Activated CD8-positive, alpha-beta memory T cell treated with anti-CD3 and anti-CD28 coated beads for 36 hours (primary cell): Measurements from ENCODE around the gene CEP170B. TPM values are rescaled to one million over a fixed set of nuclear protein-coding genes. Genes with fewer than 3 reads are reported as not detected.
"Not testable (repeated sequence)": the region's sequence is repeated elsewhere in the genome, so short reads cannot be mapped to it uniquely, and the experiment has no call there.

ENCODE experiments used
- CTCF ChIA-PET: fragments of 350-600 bp; sonication (Branson Sonifier 250); formaldehyde crosslinking; loops from one replicate; lab custom pipeline; 2021; ENCODE audit warnings: antibody characterized with exemption; lab: Charles Lee
- POLR2A ChIA-PET: fragments of 350-600 bp; sonication (Branson Sonifier 250); formaldehyde crosslinking; loops from one replicate; lab custom pipeline; 2021; ENCODE audit warnings: antibody characterized with exemption; lab: Charles Lee
- total RNA-seq, 2 experiments: library from RNA; stranded (reverse); gene quantifications; one replicate each; pipeline ENCODE4 v1.2.3, GENCODE V29; 2021

CEP170B gene
- total RNA-seq, 2 experiments from 2014 or later = 7.7 to 7.8 TPM

DNA sequence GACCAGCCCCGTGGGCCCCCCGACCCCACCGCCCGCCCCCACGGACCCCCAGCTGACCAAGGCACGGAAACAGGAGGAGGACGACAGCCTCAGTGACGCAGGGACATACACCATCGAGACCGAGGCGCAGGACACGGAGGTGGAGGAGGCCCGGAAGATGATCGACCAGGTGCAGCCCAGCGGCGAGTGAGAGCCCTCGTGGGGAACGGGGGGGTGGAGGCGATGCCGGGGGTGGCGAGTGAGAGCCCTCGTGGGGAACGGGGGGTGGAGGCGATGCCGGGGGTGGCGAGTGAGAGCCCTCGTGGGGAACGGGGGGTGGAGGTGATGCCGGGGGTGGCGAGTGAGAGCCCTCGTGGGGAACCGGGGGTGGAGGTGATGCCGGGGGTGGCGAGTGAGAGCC, 19.3 kb downstream of the CEP170B start:
- POLR2A ChIA-PET, CTCF ChIA-PET: not testable (repeated sequence)

DNA sequence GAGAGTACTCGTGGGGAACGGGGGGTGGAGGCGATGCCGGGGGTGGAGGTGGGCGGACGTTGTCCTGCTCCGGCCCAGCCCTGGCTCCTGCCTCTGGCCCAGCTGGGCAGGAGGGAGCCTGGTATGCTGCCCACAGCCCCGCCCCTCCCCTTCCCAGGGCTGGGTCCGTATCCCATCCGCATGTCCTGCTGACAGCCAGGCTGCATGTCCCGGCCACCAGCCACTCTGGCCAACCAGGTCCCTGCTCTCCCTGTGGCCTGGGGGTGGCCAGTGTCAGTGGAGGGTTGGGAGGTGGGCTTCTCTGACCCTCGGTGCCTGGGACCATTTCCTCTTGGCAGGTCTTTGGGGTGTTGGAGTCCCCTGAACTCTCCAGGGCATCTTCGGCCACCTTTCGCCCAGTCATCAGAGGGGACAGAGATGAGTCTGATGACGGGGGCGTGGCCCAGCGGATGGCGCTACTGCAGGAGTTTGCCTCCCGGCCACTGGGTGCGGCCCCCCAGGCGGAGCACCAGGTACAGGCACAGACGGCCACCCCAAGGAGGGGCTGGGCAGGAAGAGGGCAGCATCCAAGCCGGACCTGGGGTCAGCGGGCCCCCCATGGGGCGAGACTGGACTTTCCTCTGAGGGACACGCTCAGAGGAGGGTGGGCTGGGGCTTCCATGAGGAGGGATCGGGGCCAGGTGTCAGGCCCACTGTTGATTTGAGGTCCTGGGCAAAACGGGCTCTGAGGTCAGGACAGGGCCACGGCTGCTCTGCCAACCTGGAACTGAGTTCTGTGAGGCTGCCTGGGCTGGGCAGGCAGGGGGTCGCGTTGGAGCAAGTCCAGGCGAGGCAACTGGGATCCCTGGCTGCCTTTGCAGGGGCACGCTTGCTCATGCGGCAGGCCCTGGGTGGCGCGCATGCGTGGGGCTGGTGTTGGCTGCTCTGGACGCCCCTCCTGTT, 20.2 kb downstream of the CEP170B start:
- ChIA-PET CTCF (no interaction called here), POLR2A (no interaction called here)

DNA sequence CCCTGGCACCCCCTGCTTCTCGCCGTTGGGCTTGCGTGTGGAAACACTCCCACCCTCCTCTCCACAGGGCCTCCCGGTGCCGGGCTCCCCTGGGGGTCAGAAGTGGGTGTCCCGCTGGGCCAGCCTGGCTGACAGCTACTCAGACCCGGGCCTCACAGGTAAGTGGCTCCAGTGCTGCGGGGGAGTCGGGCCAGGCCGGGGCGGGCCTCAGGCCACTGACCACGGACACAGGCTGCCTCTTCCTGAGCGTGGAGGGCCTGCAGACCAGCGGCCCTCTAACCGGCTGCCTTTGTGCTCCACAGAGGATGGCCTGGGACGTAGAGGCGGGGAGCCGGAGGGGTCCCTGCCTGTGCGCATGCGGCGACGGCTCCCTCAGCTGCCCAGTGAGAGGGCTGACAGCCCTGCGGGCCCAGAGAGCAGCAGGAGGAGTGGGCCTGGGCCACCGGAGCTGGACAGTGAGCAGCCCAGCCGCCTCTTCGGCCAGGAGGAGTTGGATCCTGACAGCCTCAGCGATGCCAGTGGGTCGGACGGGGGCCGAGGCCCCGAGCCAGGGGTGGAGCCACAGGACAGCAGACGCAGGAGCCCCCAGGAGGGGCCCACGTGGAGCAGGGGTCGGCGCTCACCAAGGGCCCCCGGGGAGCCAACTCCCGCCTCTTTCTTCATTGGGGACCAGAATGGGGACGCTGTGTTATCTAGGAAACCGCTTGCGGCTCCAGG, 21.1 kb downstream of the CEP170B start:
- CTCF ChIA-PET = no interaction called here

DNA sequence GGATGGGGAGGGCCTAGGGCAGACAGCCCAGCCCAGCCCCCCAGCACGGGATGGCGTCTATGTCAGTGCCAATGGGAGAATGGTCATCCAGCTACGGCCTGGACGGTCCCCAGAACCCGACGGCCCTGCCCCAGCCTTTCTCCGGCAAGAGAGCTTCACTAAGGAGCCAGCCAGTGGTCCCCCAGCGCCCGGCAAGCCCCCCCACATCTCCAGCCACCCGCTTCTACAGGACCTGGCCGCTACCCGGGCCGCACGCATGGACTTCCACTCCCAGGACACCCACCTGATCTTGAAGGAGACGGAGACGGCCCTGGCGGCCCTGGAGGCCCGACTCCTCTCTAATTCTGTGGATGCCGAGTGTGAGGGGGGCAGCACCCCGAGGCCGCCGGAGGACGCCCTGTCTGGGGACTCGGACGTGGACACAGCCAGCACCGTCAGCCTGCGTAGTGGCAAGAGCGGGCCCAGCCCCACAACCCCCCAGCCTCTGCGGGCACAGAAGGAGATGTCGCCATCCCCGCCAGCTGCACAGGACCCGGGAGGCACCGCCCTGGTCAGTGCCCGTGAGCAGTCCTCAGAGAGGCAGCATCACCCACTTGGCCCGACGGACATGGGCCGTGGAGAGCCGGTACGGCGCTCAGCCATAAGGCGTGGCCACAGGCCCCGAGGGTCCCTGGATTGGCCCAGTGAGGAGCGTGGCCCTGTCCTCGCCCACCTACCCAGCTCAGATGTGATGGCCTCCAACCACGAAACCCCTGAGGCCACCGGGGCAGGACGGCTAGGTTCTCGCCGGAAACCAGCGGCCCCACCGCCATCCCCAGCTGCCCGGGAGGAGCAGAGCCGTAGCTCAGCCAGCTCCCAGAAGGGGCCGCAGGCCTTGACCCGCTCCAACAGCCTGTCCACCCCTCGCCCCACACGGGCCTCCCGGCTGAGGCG, 21.9 kb downstream of the CEP170B start:
- ChIA-PET POLR2A (no interaction called here), CTCF (no interaction called here)

More for the DNA sequence above, 21.1 kb downstream of the CEP170B start:
- POLR2A ChIA-PET = no interaction called here

DNA sequence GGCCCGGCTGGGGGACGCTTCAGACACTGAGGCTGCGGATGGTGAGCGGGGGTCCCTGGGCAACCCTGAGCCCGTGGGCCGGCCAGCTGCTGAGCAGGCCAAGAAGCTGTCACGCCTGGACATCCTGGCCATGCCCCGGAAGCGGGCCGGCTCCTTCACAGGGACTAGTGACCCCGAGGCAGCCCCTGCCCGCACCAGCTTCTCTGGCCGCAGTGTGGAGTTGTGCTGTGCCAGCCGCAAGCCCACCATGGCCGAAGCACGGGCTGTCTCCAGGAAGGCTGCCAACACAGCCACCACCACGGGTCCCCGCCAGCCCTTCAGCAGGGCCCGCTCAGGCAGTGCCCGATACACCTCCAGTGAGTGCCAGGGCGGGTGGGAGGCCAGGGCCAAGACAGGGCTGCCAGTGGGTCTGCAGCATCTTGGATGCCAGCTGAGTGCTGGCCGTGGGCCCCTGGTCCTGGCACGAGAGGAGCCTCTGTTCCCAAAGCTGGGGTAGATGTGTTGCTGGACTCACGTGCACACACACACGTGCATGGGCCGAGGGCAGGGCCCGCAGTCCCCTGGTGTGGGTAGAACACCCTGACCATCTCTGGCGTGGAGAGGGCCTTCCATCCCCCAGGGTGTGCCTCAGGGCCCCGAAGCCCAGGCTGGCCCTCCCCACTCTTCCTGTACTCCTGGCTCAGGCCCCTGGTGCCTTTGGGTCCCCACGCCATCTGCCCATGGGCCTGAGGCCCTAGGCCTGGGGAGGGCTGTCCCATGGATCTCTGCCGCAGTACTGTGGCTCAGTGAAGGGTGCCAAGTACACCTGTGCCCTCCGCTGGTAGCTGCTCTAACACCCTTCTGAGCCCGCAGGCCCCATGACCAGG, 22.8 kb downstream of the CEP170B start:
- CTCF ChIA-PET = no interaction called here
- POLR2A ChIA-PET = no interaction called here

DNA sequence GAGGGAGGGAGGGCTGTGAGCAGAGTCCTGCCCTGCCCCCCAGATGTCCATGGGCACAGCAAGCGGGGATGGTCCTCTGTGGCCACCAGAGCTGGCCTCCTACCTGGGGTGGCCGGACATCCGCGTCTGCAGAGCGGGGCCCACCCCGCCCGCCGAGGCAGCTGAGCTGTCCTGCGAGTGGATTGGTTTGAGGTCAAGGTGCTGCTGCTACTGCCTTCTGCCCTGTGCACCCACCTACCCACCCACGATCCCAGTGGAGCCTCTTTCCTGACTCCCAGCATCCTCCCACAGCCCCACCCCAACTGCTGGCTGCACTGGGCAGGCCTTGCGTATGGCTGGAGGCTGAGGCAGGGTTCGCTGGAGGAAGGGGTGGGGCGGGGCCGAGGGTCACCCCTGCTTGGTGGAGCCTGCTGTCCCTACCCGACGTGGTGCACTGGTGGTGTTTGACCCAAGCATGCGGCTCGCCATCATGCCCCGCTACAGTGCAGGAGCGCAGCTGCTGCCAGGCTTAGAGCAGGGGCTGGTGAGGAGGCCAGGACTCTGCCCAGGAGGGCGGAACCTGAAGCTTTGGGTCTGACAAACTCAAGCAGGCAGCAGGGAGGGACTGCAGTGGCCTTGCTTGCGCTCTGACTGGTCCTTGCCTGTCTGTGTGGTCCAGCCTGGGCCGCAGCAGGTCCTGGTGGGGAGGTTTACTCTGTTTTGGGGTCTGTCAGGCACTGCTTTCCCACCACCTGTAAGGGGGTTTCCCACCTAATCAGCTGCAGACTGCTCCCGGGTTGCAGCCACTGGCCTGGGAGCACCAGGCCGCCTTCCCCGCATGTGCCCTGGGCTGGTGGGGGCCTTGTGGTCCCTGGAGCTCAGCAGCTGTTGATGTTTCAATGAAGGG, 23.7 kb downstream of the CEP170B start:
- ChIA-PET CTCF (interaction anchor here (0.5 kb wide), 1 partner anchor 206 kb away, joined by 4 read pairs; no protein-coding TSS in a partner anchor), POLR2A (no interaction called here)

DNA sequence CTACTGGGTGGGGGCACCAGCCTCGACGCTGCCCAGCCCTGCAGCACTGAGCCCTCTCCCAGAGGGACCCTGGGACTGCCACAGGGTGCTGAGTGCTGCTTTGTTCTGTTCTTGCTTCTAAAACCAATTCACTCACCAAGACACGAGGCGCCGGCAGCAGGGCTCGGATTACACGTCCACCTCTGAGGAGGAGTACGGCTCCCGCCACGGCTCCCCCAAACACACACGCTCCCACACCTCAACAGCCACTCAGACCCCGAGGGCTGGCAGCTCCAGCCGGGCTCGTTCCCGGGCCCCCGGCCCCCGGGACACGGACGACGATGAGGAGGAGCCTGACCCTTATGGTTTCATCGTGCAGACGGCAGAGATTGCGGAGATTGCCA, 24.3 kb downstream of the CEP170B start:
- ChIA-PET CTCF (no interaction called here), POLR2A (no interaction called here)

DNA sequence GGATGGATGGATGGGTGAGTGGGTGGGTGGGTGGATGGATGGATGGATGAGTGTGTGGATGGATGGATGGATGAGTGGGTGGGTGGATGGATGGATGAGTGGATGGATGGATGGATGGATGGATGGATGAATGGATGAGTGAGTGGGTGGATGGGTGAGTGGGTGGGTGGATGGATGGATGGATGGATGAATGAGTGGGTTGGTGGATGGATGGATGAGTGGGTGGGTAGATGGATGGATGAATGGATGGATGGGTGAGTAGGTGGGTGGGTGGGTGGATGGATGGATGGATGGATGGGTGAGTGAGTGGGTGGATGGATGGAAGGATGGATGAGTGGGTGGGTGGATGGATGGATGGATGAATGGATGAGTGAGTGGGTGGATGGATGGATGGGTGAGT, 25.2 kb downstream of the CEP170B start:
- POLR2A ChIA-PET = not testable (repeated sequence)

DNA sequence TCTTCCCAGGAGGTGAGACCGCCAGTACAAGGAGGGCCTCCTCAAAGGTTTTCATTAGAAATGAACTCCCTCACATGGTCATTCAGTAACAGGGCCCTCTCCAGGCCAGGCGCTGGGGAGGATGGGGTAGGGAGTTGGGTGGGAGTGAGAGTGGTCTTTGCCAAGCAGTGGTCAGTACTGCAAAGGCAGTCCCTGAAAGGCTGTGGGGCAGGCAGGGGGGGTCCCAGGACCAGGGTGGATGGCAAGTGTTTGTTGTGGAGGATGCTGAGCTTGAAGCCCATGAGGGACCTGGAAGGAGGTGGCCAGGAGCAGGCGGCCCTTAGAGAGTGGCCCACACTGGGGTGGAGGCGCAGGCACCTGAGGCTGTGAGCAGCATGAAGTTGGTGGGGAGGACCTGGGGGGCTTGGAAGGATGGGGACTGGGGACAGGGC, 26.1 kb downstream of the CEP170B start:
- POLR2A ChIA-PET = no interaction called here
- CTCF ChIA-PET = no interaction called here

More for the DNA sequence above, 25.2 kb downstream of the CEP170B start:
- CTCF ChIA-PET = not testable (repeated sequence)

DNA sequence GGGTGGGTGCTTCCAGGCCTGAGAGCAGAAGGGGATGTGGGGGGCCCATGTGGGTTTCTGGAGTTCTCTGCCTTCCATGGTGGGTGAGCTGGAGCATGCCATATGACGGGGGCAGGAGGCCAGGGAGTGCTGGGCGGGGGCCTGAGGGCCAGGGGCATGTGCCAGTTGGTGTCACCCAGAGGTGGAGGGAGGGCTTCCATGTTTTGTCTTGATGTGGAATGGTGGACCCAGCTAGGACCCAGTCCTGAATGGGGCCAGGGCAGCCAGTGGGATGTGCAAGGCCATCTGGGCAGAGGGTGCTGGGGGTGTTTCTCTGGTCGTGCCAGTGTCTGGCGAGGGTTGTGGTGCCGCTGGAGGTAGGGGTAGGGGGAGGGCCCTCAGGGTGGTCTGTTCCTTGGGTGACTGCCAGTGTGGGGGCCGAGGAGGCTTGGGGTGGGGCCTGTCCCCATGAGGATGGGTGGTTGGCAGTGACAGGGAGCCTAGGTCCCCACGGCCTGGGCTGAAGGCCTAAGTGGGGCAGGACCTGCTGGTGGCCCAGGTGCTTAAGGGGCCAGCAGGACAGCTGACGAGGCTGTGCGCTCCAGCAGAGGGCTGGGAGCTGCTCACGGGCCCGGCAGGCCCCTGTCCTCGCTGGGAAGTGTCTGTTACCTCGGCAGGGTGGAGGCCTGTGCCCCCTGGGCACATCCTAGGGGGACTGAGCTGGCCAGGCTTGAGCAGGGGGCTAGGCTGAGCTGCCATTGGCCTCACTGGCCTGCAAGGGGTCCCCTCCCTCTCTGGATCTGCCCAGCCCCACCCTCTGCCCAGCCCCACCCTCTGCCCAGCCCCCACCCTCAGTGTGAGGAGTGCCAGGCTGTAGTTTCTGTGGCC, 26.8 kb downstream of the CEP170B start:
- ChIA-PET POLR2A (no interaction called here), CTCF (no interaction called here)

DNA sequence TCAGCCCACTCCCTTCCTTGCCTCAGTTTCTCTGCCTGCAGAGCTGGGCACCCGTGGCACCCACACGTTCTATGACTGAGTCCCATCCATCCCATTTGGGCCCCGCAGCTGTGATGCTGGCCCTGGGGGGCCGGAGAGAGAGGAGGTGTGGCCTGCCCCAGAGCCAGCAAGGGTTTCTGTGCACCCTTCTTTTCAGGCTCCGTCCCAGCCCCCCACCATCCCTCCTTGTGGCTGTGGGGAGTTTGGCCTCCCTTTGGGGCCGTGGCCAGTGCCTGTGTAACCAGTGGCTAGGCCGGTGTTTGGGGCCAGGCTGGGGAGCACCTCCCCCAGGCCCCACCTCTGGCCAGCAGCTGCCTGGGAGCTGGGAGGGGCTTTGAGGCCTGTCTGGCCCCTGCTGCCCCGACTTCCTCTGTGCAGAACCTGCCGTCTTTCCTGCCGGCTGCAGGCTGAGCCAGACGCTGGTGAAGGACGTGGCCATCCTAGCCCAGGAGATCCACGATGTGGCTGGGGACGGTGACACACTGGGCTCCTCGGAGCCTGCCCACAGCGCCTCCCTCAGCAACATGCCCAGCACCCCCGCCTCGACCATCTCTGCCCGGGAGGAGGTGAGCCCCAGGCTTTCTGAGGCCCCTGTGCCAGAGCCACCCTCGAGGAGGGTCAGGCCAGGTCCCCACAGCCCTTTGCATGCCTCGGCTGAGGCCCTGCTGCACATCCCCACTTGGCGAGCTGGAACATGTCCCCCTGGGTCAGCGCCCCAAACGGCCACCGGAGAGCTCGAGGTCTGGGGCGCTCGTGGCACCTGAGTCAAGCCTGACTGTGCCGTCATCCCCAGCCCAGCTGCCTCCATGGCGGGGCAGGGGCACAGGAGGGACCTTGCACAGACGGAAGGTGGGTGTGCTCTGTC, 27.7 kb downstream of the CEP170B start:
- ChIA-PET POLR2A (no interaction called here), CTCF (no interaction called here)

DNA sequence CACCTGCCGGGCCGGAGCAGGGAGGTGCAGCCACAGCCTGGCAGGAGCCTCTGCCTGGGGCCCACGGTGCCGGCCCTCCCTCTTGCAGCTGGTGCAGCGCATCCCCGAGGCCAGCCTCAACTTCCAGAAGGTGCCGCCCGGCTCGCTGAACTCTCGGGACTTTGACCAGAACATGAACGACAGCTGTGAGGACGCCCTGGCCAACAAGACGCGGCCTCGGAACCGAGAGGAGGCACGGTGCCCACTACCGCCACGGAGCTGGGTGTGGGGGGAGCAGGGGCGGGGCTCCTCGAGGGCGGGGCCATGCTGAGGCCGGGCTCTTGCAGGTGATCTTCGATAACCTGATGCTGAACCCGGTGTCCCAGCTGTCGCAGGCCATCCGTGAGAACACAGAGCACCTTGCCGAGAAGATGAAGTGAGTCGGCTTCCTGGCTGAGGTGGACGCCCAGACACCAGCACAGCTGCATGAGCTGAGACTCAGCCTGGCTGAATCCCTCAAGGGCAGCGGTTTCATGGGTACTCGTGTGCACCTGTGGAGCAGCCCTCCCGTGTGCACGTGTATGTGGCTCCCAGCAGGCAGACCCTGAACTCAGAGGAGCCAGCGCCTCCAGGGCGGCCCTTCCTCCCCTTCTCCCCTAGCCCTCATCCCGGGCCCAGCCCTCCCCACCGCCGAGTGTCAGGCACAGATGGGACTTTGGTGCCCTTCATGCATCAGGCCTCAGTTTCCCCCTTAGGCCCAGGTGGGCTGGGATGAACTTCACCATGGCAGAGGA, 28.6 kb downstream of the CEP170B start:
- ChIA-PET CTCF (no interaction called here), POLR2A (no interaction called here)

DNA sequence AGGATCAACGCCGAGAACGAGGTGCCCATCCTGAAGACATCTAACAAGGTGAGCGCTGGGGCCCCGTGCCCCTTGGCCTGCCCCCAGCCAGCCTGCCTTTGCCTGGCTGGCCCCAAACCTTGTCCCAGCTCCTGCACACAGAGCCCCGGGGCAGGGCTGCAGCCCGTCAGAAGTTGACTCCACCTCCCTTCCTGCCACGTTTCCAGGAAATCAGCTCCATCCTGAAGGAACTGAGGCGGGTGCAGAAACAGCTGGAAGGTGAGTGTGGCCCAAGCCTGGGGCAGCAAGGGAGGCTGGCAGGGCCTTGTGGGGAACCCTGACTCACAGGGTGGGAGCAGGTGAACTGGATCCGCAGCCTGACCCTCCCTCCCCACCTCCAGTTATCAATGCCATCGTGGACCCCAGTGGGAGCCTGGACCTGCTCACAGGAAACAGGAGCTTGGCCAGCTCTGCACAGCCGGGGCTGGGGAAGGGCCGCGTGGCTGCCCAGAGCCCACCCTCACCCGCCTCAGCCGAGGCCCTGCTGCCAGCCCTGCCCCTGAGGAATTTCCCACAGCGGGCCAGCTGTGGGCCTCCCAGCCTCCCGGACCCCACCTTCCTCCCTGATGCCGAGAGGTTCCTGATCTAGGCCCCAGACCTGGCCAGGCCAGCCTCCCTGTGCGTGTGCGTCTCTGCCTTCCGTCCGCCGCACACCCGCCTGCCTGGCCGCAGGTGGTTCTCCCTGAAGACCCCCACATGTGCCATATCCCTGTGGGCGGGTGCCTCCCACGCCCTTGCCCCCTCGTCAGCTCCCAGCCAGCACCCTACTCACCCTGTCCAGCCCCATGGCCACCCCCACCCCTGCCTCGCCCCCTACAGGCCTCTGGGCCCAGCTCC, 29.5 kb downstream of the CEP170B start:
- CTCF ChIA-PET = interaction anchor here (2.2 kb wide), 1 partner anchor 41 kb away, joined by 10 read pairs; no protein-coding TSS in a partner anchor
- POLR2A ChIA-PET = no interaction called here

DNA sequence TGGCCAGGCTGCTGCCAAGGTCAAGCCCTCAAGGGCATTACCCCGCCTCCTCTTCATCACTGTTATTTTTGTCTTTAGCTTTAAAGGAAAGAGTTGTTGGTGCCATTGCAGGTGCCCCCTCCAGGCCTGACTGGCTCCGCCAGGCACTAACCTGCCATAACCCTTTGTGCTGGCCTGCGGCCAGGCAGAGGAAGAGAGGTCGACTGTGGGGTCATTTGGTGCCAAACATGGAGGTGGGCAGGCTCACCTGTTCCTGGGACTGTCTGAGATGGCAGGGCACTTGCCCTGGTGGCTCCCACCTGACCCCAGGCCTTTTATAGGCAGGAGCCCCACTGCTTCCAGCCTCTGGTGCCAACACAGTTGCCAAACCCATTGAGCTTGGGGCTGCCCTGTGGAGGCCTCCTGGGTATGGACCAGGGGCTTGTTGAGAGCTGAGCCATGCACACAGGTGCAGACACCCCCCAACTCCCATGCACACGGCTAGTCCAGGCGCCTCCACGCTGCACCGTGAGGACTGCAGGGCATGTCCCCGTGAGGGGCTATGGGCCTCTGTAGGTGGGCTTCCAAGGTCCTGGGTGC, 30.2 kb downstream of the CEP170B start:
- CTCF ChIA-PET = interaction anchor here (0.9 to 2.2 kb wide), 4 partner anchors 41 to 192 kb away, joined by 3 to 10 read pairs (median 4); no protein-coding TSS in a partner anchor
- POLR2A ChIA-PET = no interaction called here
